Hematopoietic multipotent progenitor cell (in vitro differentiated cells): ENCODE data around the gene ADH4. TPM values are rescaled to one million over a fixed set of nuclear protein-coding genes. Genes with fewer than 3 reads are reported as not detected.
"Not testable (repeated sequence)": the region's sequence is repeated elsewhere in the genome, so short reads cannot be mapped to it uniquely, and the experiment has no call there.

Source experiments
- DNase-seq, 3 donors: peaks; one replicate each; pipeline ENCODE4 v3.0.0-alpha.2; 2011 to 2015; ENCODE audit warnings: low read depth in 2 of 3, low spot score in 2 of 3
- total RNA-seq: library from RNA; depleted of rRNA; stranded (reverse); fragments of >200 nt; gene quantifications from one replicate; pipeline ENCODE4 v1.2.3, GENCODE V29; 2012

The ADH4 gene
- not detected for total RNA-seq

DNA sequence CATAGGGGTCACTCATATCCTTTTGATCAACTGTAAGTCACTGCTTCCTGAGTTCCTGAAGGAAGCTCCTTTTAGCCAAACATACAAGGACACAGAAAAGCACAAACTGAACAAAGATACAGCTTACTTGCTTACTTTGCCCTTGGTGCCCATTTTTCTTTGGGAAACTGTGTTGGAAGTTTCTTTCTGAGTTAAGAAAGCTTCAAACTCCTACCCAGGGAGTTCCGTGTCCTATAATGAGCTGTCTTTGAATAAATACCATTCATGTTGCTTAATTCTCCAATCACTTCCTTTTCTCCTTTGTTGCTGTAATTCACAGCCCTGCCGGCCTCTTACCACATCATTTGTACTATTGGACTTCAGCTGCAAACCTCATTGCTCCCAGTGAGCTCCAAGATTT lies at the start of gene ADH4:
Gene ADH4, minus strand, starts transcription at position 228 of the 400 bp plus-strand sequence. Its CDS starts 75 bp downstream, at position 153.
- no peak for DNase-seq

- DNase-seq: no peak
Observed at GRCh38 chr4:99190336-99190735, 46.2 kb upstream of the ADH4 start.

DNA sequence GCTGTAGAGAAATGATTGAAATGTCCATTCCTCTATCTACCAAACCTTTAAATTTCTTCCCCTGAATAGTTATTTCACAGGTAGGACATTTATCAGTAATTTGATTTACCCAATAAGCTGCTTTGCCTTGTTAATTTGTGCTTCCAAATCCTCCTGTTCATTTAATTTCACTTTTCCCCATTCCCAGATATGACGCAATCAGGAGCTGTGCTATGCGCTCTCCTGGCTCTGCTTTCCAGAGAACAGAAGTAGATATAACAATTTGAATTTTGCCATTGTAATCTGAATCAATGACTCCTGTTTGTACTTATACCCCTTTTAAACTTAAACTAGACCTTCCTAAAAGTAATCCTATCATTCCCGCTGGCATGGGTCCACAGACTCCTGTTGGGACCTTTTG lies 45.8 kb upstream of the ADH4 start:
- DNase-seq: not testable (repeated sequence)

DNA sequence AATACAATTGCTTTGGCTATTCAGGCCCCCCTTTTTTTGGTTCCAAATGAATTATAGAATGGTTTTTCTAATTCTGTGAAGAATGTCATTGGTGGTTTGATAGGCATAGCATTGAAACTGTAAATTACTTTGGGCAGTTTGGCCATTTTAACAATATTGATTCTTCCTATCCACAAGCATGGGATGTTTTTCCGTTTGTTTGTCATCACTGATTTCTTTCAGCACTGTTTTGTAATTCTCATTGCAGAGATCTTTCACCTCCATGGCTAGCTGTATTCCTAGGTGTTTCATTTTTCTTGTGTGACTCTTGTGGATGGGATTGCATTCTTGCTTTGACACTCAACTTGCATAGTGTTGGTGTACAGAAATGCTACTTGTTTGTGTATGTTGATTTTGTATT lies 41.9 kb upstream of the ADH4 start:
- DNase-seq: no peak

DNA sequence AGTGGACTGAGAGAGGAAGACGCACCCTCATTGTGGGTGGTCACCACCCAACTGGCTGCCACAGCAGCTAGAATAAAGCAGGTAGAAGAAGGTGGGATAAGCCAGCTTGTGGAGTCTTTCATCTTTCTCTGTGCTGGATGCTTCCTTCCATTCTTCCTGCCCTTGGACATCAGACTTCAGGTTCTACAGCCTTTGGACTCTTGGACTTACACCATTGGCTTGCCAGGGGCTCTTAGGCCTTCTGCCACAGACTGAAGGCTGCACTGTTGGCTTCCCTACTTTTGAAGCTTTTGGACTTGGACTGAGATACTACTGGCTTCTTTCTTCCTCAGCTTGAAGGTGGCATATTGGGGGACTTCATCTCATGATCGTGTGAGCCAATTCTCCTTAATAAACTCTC lies 41.5 kb upstream of the ADH4 start:
- no peak for DNase-seq

DNA sequence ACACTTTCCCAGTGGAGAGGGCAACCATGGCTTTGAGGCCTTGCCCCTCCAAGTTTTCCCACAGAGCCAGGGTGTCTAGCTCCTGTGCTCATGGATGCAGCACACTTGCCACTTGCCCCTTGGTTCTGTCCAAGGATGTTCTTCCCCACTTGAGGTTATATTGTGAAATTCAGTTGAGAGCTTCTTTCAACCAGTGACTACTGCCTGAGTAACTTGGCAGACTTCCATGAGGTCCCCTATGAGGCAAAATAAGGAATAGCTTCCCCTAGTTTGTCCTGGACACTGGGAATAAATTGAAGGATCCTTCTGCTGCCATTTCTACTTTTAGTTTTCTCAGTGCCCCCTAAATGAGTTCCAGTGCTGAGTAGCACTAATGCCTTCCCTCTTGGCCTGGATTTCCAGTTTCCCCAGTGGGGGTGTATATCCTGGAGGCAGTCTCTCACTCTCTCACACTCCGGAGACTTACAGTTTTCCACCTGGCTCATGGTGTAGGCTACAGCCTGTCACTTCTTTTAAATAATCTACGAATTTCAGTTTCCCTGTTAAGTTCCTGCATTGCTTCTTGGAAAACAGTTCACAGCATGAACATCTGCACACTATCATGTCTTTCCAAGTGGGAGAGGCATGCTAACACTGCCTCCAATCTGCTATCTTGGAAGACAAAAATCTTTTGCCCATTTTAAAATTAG lies 36.4 kb upstream of the ADH4 start:
- DNase-seq: no peak

- DNase-seq: no peak
Observed at GRCh38 chr4:99179626-99180025, 35.5 kb upstream of the ADH4 start.

DNA sequence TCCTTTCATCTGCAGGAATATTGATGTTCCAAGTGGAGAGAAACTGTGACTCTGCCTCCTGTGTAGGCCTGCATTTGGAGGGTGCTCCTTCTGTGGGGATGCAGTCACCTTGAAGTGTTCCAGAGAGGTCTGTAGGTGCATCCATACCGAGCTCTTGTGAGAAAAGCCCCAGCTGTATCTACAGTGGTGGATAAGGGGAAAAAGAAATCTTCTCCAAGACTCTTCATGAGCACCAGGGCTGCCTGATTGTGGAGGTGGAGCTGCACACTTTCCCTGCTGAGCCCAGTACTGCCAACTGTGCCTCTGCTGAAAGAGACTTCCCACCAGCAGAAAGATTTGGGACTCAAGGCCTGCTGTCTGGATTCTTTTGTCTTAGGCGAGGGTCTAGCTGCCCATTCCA lies 35.1 kb upstream of the ADH4 start:
- no peak for DNase-seq

- no peak for DNase-seq
Observed at GRCh38 chr4:99166544-99166943, 22.4 kb upstream of the ADH4 start.

DNA sequence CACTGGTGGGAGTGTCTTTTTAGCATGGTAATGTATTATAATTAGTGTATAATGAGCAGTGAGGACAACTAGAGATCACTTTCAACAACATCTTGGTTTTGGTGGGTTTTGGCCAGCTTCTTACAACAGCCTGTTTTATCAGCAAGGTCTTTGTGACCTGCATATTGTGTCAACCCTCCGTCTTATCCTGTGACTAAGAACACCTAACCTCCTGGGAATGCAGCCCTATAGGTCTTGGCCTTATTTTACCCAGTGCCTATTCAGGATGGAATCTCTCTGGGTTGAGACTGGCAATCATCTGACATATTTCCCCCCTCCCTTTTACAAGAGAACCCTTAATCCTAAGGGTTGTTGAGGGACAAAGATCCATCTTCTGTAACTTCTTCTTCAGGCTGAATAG lies 21.9 kb upstream of the ADH4 start:
- no peak for DNase-seq

GRCh38 chr4:99161373-99162099 lies 17.4 kb upstream of the ADH4 start:
- no peak for DNase-seq

GRCh38 chr4:99159699-99160098 lies 15.6 kb upstream of the ADH4 start:
- DNase-seq: no peak

GRCh38 chr4:99157478-99157935 lies 13.4 kb upstream of the ADH4 start:
- DNase-seq: no peak

DNA sequence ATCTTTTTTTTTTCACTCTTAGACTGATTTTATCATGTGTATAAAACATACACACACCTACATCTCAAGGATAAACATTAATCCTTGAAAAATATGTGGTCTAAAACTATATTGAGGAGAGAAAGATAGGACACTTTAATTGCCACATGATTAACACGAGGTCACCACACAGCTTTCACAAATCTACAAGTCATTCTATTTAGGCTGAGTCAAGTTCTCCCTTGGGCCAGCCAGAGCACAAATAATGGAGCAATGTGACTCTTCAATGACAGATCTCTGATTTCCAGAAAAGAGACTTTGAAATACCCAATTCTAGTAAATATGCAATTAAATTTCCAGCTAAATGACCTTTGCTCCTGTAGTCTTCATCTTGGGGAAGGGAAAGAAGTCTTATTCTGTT lies 12.9 kb upstream of the ADH4 start:
- DNase-seq: no peak

- no peak for DNase-seq
Observed at GRCh38 chr4:99154658-99155342, 10.7 kb upstream of the ADH4 start.

DNA sequence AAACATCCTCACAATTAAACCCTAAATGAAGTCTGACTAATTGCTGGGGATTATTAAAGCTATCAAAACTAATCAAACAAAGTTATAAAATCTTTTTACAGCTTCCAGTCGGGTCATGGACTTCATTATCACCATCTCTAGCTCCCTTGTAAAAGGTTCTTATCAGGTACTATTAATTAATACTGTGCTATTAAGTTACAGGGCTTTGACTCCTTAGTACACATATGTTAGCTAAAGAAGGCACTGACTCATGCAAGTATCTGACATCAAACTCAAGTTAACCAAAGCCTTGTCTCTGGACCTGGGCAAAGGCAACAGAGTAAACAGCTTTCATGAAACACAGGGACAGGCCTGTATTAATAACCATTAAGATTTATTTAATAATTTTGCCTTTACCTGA lies 7.9 kb upstream of the ADH4 start:
- no peak for DNase-seq

DNA sequence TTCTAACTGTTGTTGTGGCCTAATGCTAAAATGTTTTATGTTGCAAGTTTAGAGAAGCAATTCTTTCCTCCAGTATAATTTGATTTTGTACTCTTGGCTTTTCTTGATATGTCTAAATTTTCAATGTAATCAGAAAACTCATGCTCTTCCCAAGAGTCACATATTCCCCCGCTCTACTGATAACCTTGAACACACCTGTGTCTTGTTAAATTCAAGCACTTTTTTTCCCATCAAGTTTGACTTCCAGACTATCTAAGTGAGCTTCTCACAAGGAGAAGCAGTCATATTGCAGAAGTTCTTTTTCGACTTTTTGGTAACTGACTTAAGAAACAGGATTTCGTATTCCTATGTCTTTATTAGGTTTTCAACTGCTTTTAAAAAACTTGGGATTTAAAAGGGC lies 7.4 kb upstream of the ADH4 start:
- DNase-seq: no peak

GRCh38 chr4:99149426-99150019 lies 5.4 kb upstream of the ADH4 start:
- DNase-seq: no peak

GRCh38 chr4:99148550-99148949 lies 4.5 kb upstream of the ADH4 start:
- no peak for DNase-seq

DNA sequence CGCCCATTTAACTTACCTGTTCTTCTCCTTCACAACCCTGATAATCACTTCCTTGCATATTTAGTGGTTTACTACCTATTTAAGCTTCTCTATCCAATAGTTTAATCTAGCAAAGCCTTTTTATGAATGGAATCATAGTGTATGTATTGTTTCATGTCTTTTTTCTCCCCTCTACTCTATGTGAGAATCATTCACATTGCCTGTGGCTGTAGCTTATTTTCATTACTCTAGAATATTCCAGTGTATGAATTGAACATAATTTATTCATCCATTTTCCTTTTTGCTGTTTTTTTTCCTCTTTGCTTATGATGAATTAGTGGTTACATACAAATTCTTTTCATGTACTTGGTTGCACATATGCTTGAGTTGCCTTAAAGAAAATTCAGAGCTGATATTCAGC lies 490 bp upstream of the ADH4 start:
- DNase-seq: no peak

DNA sequence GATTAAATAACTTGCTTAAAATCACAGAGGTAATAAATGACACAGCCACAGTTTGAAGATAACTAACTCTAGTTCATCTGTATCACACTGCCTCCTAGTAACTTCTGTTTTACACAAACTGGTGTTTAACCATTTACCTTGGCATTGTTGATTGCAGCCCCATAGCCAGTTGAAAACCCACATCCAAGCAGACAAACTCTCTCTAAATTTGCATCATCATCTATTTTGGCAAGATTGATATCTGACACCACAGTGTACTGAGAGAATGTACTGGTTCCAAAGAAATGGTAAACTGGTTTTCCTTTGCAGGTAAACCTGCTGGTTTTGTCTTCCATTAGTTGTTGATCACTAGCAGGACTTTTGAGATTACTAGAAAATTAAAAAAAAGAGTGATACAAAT lies 7.8 kb downstream of the ADH4 start:
- no peak for DNase-seq
